ENCODE results near the gene GNE.
"Not testable (repeated sequence)": the region's sequence is repeated elsewhere in the genome, so short reads cannot be mapped to it uniquely, and the experiment has no call there.

Gene GNE

DNA sequence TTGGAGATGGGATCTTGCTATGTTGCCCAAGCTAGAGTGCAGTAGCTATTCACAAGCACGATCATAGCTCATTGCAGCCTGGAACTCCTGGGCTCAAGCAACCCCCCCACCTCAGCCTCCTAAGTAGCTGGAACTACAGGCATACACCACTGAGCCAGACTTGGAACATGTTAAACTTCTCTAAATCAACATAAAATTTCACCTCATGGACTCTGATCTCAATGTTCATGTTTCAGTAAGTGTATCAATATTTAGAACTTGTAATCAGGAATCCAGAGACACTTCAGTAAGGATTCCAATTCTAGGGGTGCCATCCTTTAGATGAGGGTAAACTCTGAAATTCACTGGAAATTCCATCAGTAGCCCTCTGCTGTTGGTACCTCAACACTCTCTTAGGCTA, 6.8 kb downstream of the GNE start:
- TF ChIP-seq MYNN (tag by site-specific recombination; IDR thresholded peaks at IDR 0.05; ENCODE audit: borderline replicate concordance): no peak
- TF ChIP-seq ZNF211 (tag by site-specific recombination; IDR thresholded peaks at IDR 0.05; ENCODE audit: low read depth): no peak
- TF ChIP-seq ZNF558 (tag by site-specific recombination; IDR thresholded peaks at IDR 0.05): no peak
- TF ChIP-seq, protein P1, sequence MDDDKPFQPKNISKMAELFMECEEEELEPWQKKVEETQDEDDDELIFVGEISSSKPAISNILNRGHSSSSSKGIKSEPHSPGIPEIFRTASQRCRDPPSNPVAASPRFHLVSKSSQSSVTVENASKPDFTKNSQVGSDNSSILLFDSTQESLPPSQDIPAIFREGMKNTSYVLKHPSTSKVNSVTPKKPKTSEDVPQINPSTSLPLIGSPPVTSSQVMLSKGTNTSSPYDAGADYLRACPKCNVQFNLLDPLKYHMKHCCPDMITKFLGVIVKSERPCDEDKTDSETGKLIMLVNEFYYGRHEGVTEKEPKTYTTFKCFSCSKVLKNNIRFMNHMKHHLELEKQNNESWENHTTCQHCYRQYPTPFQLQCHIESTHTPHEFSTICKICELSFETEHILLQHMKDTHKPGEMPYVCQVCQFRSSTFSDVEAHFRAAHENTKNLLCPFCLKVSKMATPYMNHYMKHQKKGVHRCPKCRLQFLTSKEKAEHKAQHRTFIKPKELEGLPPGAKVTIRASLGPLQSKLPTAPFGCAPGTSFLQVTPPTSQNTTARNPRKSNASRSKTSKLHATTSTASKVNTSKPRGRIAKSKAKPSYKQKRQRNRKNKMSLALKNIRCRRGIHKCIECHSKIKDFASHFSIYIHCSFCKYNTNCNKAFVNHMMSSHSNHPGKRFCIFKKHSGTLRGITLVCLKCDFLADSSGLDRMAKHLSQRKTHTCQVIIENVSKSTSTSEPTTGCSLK (tag by site-specific recombination; IDR thresholded peaks at IDR 0.05): no peak
- TF ChIP-seq SCRT2 (tag by site-specific recombination; IDR thresholded peaks at IDR 0.05): no peak
- TF ChIP-seq ZNF473 (tag by site-specific recombination; IDR thresholded peaks at IDR 0.05): no peak
- TF ChIP-seq ZFP69B (tag by site-specific recombination; IDR thresholded peaks at IDR 0.05): no peak
- no peak for TF ChIP-seq ZNF514 (tag by site-specific recombination; IDR thresholded peaks at IDR 0.05)
- no peak for TF ChIP-seq ZNF169 (tag by site-specific recombination; IDR thresholded peaks at IDR 0.05)
- peaks cover 0 to 13% of the 10 kb centered on the region in 2 experiments; a peak in 2 of 3 replicates for H3K36me3 ChIP-seq (ENCODE audit: control insufficient read depth in 2 of 2, insufficient read depth in 1 of 2, low read length in 2 of 2)
- POLR2A ChIA-PET: no interaction called here
- no peaks in the 10 kb centered on the region for H3K4me1 ChIP-seq (ENCODE audit: control insufficient read depth, insufficient read depth, low read length)
- H3K27ac ChIP-seq (ENCODE audit: extremely low read depth, low read depth, low read length): no peak overlapping the region
- H3K4me3 ChIP-seq (ENCODE audit: low read depth, low read length): no peak overlapping the region
- CTCF ChIA-PET: interaction anchor here (5.7 kb wide), 1 partner anchor 76 kb away, joined by 97 read pairs; no protein-coding TSS in a partner anchor
- no peaks in the 10 kb centered on the region for H3K9me3 ChIP-seq (ENCODE audit: control insufficient read depth, insufficient read depth, low read depth, low read length)

DNA sequence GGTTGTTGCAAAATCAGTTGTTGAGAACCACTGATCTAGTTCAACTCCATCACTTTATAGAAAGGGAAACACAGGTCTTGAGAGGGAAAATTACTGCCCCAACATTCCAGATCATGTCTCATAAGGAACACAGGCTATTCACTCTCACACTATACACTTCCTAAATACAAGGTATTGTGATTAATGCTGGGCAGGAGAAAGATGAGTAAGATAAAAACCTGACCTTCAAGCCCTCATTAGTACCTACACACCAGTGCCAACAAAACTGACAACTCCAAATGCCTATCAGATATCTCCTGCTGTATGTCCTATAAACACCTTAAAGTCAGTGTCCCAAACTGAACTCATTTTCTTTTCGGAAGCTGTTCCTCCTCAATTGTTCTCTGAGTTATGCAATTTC, 8.2 kb downstream of the GNE start:
- H3K27ac ChIP-seq (ENCODE audit: extremely low read depth, low read depth, low read length): no peak overlapping the region
- H3K4me3 ChIP-seq (ENCODE audit: low read depth, low read length): no peak overlapping the region
- H3K4me1 ChIP-seq (ENCODE audit: control insufficient read depth, insufficient read depth, low read length): no peaks in the 10 kb centered on the region
- ChIA-PET POLR2A (interaction anchor here (3.3 kb wide), 1 partner anchor 8 kb away, joined by 13 read pairs; the partner anchor contains the start of gene GNE), CTCF (interaction anchor here (0.7 to 5.7 kb wide), 3 partner anchors 55 to 157 kb away, joined by 3 to 97 read pairs (median 6); no protein-coding TSS in a partner anchor)
- no peak for TF ChIP-seq TRIM28 (IDR thresholded peaks at IDR 0.05; ENCODE audit: borderline replicate concordance, low read length)
- peaks cover 4 to 23% of the 10 kb centered on the region in 2 experiments; a peak in 2 of 3 replicates for H3K36me3 ChIP-seq (ENCODE audit: control insufficient read depth in 2 of 2, insufficient read depth in 1 of 2, low read length in 2 of 2)
- H3K9me3 ChIP-seq (ENCODE audit: control insufficient read depth, insufficient read depth, low read depth, low read length): no peaks in the 10 kb centered on the region

DNA sequence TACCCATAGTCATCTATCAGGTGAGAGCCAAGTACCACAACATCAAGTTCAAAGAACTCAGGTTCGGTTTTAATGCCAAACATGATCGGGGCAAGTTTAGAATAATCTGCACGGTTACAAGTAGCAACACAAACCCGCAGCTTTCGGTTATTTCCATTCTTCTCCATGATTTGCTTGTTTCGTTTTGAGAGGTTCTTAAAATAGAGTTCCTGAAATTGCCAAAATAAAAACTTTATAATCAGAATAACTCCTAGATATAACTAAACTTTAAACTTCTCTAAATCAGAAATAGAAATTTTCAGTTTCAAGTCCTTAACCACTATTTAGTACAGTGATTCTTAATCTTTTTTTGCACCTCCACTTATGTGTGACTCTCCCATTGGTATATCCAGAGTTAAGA, 9.1 kb downstream of the GNE start:
- Histone ChIP-seq H3K4me3 (ENCODE audit: low read depth, low read length) (no peak overlapping the region), H3K27ac (ENCODE audit: extremely low read depth, low read depth, low read length) (no peak overlapping the region), H3K9me3 (ENCODE audit: control insufficient read depth, insufficient read depth, low read depth, low read length) (no peaks in the 10 kb centered on the region), H3K4me1 (ENCODE audit: control insufficient read depth, insufficient read depth, low read length) (no peaks in the 10 kb centered on the region), H3K36me3 (ENCODE audit: control insufficient read depth in 2 of 2, insufficient read depth in 1 of 2, low read length in 2 of 2) (peaks cover 12 to 24% of the 10 kb centered on the region in 2 experiments; a peak in 2 of 3 replicates)
- TF ChIP-seq, protein P2, sequence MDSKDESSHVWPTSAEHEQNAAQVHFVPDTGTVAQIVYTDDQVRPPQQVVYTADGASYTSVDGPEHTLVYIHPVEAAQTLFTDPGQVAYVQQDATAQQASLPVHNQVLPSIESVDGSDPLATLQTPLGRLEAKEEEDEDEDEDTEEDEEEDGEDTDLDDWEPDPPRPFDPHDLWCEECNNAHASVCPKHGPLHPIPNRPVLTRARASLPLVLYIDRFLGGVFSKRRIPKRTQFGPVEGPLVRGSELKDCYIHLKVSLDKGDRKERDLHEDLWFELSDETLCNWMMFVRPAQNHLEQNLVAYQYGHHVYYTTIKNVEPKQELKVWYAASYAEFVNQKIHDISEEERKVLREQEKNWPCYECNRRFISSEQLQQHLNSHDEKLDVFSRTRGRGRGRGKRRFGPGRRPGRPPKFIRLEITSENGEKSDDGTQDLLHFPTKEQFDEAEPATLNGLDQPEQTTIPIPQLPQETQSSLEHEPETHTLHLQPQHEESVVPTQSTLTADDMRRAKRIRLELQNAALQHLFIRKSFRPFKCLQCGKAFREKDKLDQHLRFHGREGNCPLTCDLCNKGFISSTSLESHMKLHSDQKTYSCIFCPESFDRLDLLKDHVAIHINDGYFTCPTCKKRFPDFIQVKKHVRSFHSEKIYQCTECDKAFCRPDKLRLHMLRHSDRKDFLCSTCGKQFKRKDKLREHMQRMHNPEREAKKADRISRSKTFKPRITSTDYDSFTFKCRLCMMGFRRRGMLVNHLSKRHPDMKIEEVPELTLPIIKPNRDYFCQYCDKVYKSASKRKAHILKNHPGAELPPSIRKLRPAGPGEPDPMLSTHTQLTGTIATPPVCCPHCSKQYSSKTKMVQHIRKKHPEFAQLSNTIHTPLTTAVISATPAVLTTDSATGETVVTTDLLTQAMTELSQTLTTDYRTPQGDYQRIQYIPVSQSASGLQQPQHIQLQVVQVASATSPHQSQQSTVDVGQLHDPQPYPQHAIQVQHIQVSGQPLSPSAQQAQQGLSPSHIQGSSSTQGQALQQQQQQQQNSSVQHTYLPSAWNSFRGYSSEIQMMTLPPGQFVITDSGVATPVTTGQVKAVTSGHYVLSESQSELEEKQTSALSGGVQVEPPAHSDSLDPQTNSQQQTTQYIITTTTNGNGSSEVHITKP (tag by site-specific recombination; IDR thresholded peaks at IDR 0.05): no peak
- POLR2A ChIA-PET: interaction anchor here (1.0 to 3.3 kb wide), 2 partner anchors 9 to 80 kb away, joined by 4 to 13 read pairs; partner anchors contain the start of gene GNE
- CTCF ChIA-PET: interaction anchor here (0.5 to 5.7 kb wide), 9 partner anchors 12 to 293 kb away, joined by 3 to 97 read pairs (median 5); no protein-coding TSS in a partner anchor

DNA sequence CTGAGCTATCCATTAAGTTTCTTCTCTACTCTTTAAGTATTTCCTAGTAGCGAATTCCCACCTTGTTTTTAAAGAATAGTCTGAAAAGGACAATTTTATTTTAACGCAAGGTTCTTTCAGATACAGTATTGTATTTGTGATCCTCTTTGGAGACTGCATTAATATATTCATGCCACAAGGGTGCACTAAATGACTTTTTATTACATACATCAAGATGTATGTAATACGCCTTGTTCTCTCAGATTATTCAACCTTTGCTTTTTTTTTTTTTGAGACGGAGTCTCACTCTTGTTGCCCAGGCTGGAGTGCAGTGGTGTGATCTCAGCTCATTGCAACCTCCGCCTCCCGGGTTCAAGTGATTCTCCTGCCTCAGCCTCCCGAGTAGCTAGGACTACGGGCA, 10.2 kb downstream of the GNE start:
- not testable (repeated sequence) for H3K4me3 ChIP-seq (ENCODE audit: low read depth, low read length); H3K4me1 ChIP-seq (ENCODE audit: control insufficient read depth, insufficient read depth, low read length); H3K27ac ChIP-seq (ENCODE audit: extremely low read depth, low read depth, low read length); H3K9me3 ChIP-seq (ENCODE audit: control insufficient read depth, insufficient read depth, low read depth, low read length)
- H3K36me3 ChIP-seq (ENCODE audit: control insufficient read depth in 2 of 2, insufficient read depth in 1 of 2, low read length in 2 of 2): peaks cover 20 to 35% of the 10 kb centered on the region in 2 experiments; a peak in 2 of 3 replicates
- CTCF ChIA-PET: interaction anchor here (0.5 to 5.7 kb wide), 24 partner anchors 8 to 447 kb away, joined by 3 to 97 read pairs (median 5); no protein-coding TSS in a partner anchor
- peak; percentile 67 for TF ChIP-seq ZNF654 (tag by site-specific recombination; IDR thresholded peaks at IDR 0.05; ENCODE audit: low read depth)
- POLR2A ChIA-PET: interaction anchor here (1.0 to 3.3 kb wide), 2 partner anchors 10 to 81 kb away, joined by 4 to 13 read pairs; partner anchors contain the start of gene GNE
